HEK293T (cell line): ENCODE data around the gene AICDA.

Experiments
- BHLHE40 ChIP-seq: fragments of 450-650 bp; IDR thresholded peaks from 2 replicates; pipeline ENCODE4 v1.6.1; 2016; ENCODE audit warnings: mild to moderate bottlenecking, moderate library complexity, borderline replicate concordance
- HDGF ChIP-seq: fragments of 450-650 bp; IDR thresholded peaks from 2 replicates; pipeline ENCODE4 v1.6.1; 2017; ENCODE audit warnings: antibody characterized with exemption, borderline replicate concordance
- TARDBP ChIP-seq: fragments of 450-650 bp; IDR thresholded peaks from 2 replicates; pipeline ENCODE4 v1.6.1; 2016
- ZNF384 ChIP-seq: fragments of 450-650 bp; IDR thresholded peaks from 2 replicates; pipeline ENCODE4 v1.6.1; 2016

DNA sequence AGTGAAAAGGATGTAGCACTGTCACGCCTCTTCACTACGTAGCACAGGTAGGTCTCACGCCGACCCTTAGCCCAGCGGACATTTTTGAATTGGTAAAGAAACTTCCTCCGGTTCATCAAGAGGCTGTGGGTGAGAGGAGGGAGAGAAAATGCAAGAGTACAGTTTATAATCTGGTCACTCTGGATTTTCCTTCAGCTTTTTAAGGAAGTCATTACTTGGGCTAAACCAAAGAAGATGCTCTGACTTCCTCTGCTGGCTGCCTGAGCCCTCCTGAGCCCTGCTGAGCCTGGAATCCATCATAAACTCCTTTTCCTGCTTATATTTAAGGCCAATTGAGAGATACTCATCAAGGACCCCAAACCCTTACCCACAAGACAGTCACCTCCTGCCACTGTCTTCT lies 5.8 kb downstream of the AICDA start:
- no peak for TF ChIP-seq TARDBP
- no peak for TF ChIP-seq ZNF384
- no peak for TF ChIP-seq HDGF
- no peak for TF ChIP-seq BHLHE40
